ENCODE results near the gene FBXW8. TPM values are rescaled to one million over a fixed set of nuclear protein-coding genes. Genes with fewer than 3 reads are reported as not detected.
A peak's percentile ranks its signal among the peaks of the same experiment; 100 is the strongest.

Gene FBXW8
- total RNA-seq, 6 experiments from 2014 or later = 4.5 to 9.6 (median 6.3) TPM

- peak overlapping the region; percentile 75 to 82 (median 80) for H3K4me3 ChIP-seq
Observed at GRCh38 chr12:116910280-116910644, 488 bp upstream of the FBXW8 start.

GRCh38 chr12:116915326-116915725, 4.6 kb downstream of the FBXW8 start:
- Histone ChIP-seq H3K4me3 (no peak overlapping the region), H3K9me3 (no peaks in the 10 kb centered on the region), H3K27ac (no peak overlapping the region), H3K4me1 (peaks cover 0 to 11% (median 4%) of the 10 kb centered on the region in 4 donors), H3K36me3 (no peaks in the 10 kb centered on the region), H3K27me3 (no peaks in the 10 kb centered on the region)
- no peak for TF ChIP-seq CTCF (IDR thresholded peaks at IDR 0.05)
- no peak for TF ChIP-seq POLR2A (IDR thresholded peaks at IDR 0.05)
- no peak for ATAC-seq
- DNase-seq = no peak
- WGBS (ENCODE audit: insufficient coverage, low coverage, low lambda C conversion rate, missing lambda C conversion rate) = 100% methylated on average over 1 of the region's 1 CpG
- intact Hi-C loops (cut with DNase I) = no loop called here

More at GRCh38 chr12:116910280-116910644, 488 bp upstream of the FBXW8 start:
- TF ChIP-seq CTCF (IDR thresholded peaks at IDR 0.05) (no peak), POLR2A (IDR thresholded peaks at IDR 0.05) (no peak)
- Histone ChIP-seq H3K27ac (no peak overlapping the region), H3K36me3 (no peaks in the 10 kb centered on the region), H3K27me3 (no peaks in the 10 kb centered on the region), H3K9me3 (no peaks in the 10 kb centered on the region), H3K4me1 (no peaks in the 10 kb centered on the region)
- 61% methylated on average over 4 of the region's 4 CpGs for WGBS (ENCODE audit: insufficient coverage, low coverage, low lambda C conversion rate, missing lambda C conversion rate)
- DNase-seq = no peak
- intact Hi-C loops (cut with DNase I) = no loop called here
- no peak for ATAC-seq

GRCh38 chr12:116916122-116916521, 5.4 kb downstream of the FBXW8 start:
- ATAC-seq = no peak
- intact Hi-C loops (cut with DNase I) = no loop called here

GRCh38 chr12:116916714-116917114, 6.0 kb downstream of the FBXW8 start:
- H3K36me3 ChIP-seq = no peaks in the 10 kb centered on the region
- no peak overlapping the region for H3K27ac ChIP-seq
- H3K4me3 ChIP-seq = no peak overlapping the region
- TF ChIP-seq CTCF (IDR thresholded peaks at IDR 0.05) = peak in 1 of 4 donors; percentile 14
- TF ChIP-seq POLR2A (IDR thresholded peaks at IDR 0.05) = no peak
- no peaks in the 10 kb centered on the region for H3K27me3 ChIP-seq
- H3K4me1 ChIP-seq = peaks cover 0 to 11% (median 4%) of the 10 kb centered on the region in 4 donors
- no peaks in the 10 kb centered on the region for H3K9me3 ChIP-seq
- peak; percentile 64 to 88 (median 80) for ATAC-seq
- 31% methylated on average over 2 of the region's 5 CpGs for WGBS (ENCODE audit: insufficient coverage, low coverage, low lambda C conversion rate, missing lambda C conversion rate)
- intact Hi-C loops (cut with DNase I) = no loop called here
- DNase-seq = peak in 1 of 3 donors; percentile 23

More at GRCh38 chr12:116916122-116916521, 5.4 kb downstream of the FBXW8 start:
- Histone ChIP-seq H3K27ac (no peak overlapping the region), H3K4me1 (peaks cover 0 to 11% (median 4%) of the 10 kb centered on the region in 4 donors), H3K36me3 (no peaks in the 10 kb centered on the region), H3K4me3 (no peak overlapping the region), H3K9me3 (no peaks in the 10 kb centered on the region), H3K27me3 (no peaks in the 10 kb centered on the region)
- DNase-seq = no peak
- TF ChIP-seq POLR2A (IDR thresholded peaks at IDR 0.05) (no peak), CTCF (IDR thresholded peaks at IDR 0.05) (no peak)

GRCh38 chr12:116918464-116918863, 7.7 kb downstream of the FBXW8 start:
- peaks cover 0 to 11% (median 4%) of the 10 kb centered on the region in 4 donors for H3K4me1 ChIP-seq

More at GRCh38 chr12:116918464-116918863, 7.7 kb downstream of the FBXW8 start:
- intact Hi-C loops (cut with DNase I) = no loop called here
- DNase-seq = no peak
- WGBS (ENCODE audit: insufficient coverage, low coverage, low lambda C conversion rate, missing lambda C conversion rate) = 95% methylated on average over 2 of the region's 2 CpGs
- no peak overlapping the region for H3K27ac ChIP-seq
- no peaks in the 10 kb centered on the region for H3K27me3 ChIP-seq
- TF ChIP-seq CTCF (IDR thresholded peaks at IDR 0.05) = no peak
- TF ChIP-seq POLR2A (IDR thresholded peaks at IDR 0.05) = no peak
- H3K4me3 ChIP-seq = no peak overlapping the region
- no peak for ATAC-seq
- no peaks in the 10 kb centered on the region for H3K36me3 ChIP-seq
- no peaks in the 10 kb centered on the region for H3K9me3 ChIP-seq
